A549 treated with DMSO at 1 μM for 4 hours (cell line): ENCODE measurements around the gene HDGF. TPM values are rescaled to one million over a fixed set of nuclear protein-coding genes. Genes with fewer than 3 reads are reported as not detected.

Experiments
- total RNA-seq: library from RNA; stranded (reverse); fragments of 200-300 nt; extraction: Qiagen RNA extraction; gene quantifications from 5 replicates; pipeline ENCODE4 v1.2.3, GENCODE V29; 2022; ENCODE audit warnings: low read depth

Gene HDGF
- total RNA-seq: 455 to 497 TPM (median 464 TPM) in 5 replicates

GRCh38 chr1:156751451-156751756, at the start of gene HDGF:
HDGF (minus strand) TSS chr1:156751675; CDS start chr1:156751429, 246 bp downstream.

GRCh38 chr1:156767101-156767878, 15.8 kb upstream of the HDGF start, which contains the start of gene PRCC:
PRCC (plus strand) TSS chr1:156767535; CDS start chr1:156767772, 237 bp downstream.

GRCh38 chr1:156740741-156741480, 10.6 kb downstream of the HDGF start, which contains the start of gene MRPL24:
MRPL24 (minus strand) TSS chr1:156741088; CDS start chr1:156738704, 2,384 bp downstream.

GRCh38 chr1:156728599-156729462, 22.6 kb downstream of the HDGF start, which contains the start of gene ISG20L2:
ISG20L2 (minus strand) TSS chr1:156728766; CDS start chr1:156727652, 1,114 bp downstream.

GRCh38 chr1:156727926-156728598, 23.4 kb downstream of the HDGF start, which contains the start of gene METTL25B:
METTL25B (plus strand) TSS chr1:156728469; CDS start chr1:156729105, 636 bp downstream.

GRCh38 chr1:156705321-156705917, 46.1 kb downstream of the HDGF start, which contains the start of gene CRABP2:
CRABP2 (minus strand) TSS chr1:156705583; CDS start chr1:156705446, 137 bp downstream.

Other genes with a start within 250 kb of the HDGF start
- 11.7 to 19.1 TPM (median 16.5 TPM) in 5 replicates for gene IQGAP3, start 179.1 kb downstream of the HDGF start, total RNA-seq
- gene TTC24, start 172.0 kb downstream of the HDGF start, total RNA-seq: not detected in 5 replicates
- gene NAXE, start 159.9 kb downstream of the HDGF start, total RNA-seq: 155 to 171 TPM (median 161 TPM) in 5 replicates
- 70.5 to 101 TPM (median 74.6 TPM) in 5 replicates for gene GPATCH4, start 150.2 kb downstream of the HDGF start, total RNA-seq
- 0.05 to 0.19 TPM in 2 of 5 replicates, not detected in the others for gene HAPLN2, start 132.3 kb downstream of the HDGF start, total RNA-seq
- gene BCAN, start 109.6 kb downstream of the HDGF start, total RNA-seq: 0.08 to 0.12 TPM in 2 of 5 replicates, not detected in the others
- gene NES, start 74.3 kb downstream of the HDGF start, total RNA-seq: 1.4 to 1.8 TPM (median 1.6 TPM) in 5 replicates
- gene CRABP2, start 46.1 kb downstream of the HDGF start, total RNA-seq: 9.9 to 13.9 TPM (median 11.1 TPM) in 5 replicates
- gene METTL25B, start 23.2 kb downstream of the HDGF start, total RNA-seq: 23.0 to 26.9 TPM (median 24.1 TPM) in 5 replicates
- gene ISG20L2, start 22.9 kb downstream of the HDGF start, total RNA-seq: 44.5 to 58.6 TPM (median 50.0 TPM) in 5 replicates
- gene MRPL24, start 10.6 kb downstream of the HDGF start, total RNA-seq: 176 to 202 TPM (median 189 TPM) in 5 replicates
- gene PRCC, start 15.9 kb upstream of the HDGF start, total RNA-seq: 69.7 to 82.0 TPM (median 76.7 TPM) in 5 replicates
- 3.9 to 5.1 TPM (median 4.7 TPM) in 5 replicates for gene SH2D2A, start 65.2 kb upstream of the HDGF start, total RNA-seq
- not detected in 5 replicates for gene INSRR, start 107.4 kb upstream of the HDGF start, total RNA-seq
- 0.09 to 0.26 TPM (median 0.17 TPM) in 4 of 5 replicates, not detected in the other for gene NTRK1, start 109.2 kb upstream of the HDGF start, total RNA-seq
- 7.8 to 12.2 TPM (median 10.1 TPM) in 5 replicates for gene PEAR1, start 142.0 kb upstream of the HDGF start, total RNA-seq
- 0.11 to 0.38 TPM (median 0.16 TPM) in 4 of 5 replicates, not detected in the other for gene LRRC71, start 169.0 kb upstream of the HDGF start, total RNA-seq